ENCODE results near the gene GTPBP8. TPM values are rescaled to one million over a fixed set of nuclear protein-coding genes. Genes with fewer than 3 reads are reported as not detected.

GTPBP8 gene
- total RNA-seq, 1 donor from 2014 or later = 29.1 TPM

- no peak for TF ChIP-seq CTCF (IDR thresholded peaks at IDR 0.05; ENCODE audit: unreplicated experiment)
- peaks cover 6% of the 10 kb centered on the region for H3K9me3 Mint-ChIP-seq
- no peak for DNase-seq (ENCODE audit: low spot score in 2 of 2, unreplicated experiment in 2 of 2)
- H3K4me1 Mint-ChIP-seq = peaks cover 24% of the 10 kb centered on the region
- no peaks in the 10 kb centered on the region for H3K27me3 Mint-ChIP-seq (ENCODE audit: low read depth)
- no peak overlapping the region for H3K4me3 Mint-ChIP-seq
- H3K27ac Mint-ChIP-seq = no peak overlapping the region
- no peaks in the 10 kb centered on the region for H3K36me3 Mint-ChIP-seq
Observed at GRCh38 chr3:113021471-113021870, 30.7 kb downstream of the GTPBP8 start.

- DNase-seq (ENCODE audit: low spot score in 2 of 2, unreplicated experiment in 2 of 2) = no peak
- H3K4me1 Mint-ChIP-seq = no peaks in the 10 kb centered on the region
- H3K36me3 Mint-ChIP-seq = no peaks in the 10 kb centered on the region
- no peak for TF ChIP-seq CTCF (IDR thresholded peaks at IDR 0.05; ENCODE audit: unreplicated experiment)
- H3K9me3 Mint-ChIP-seq = no peaks in the 10 kb centered on the region
- H3K27ac Mint-ChIP-seq = no peak overlapping the region
- H3K4me3 Mint-ChIP-seq = no peak overlapping the region
- H3K27me3 Mint-ChIP-seq (ENCODE audit: low read depth) = no peaks in the 10 kb centered on the region
Observed at GRCh38 chr3:113034011-113034410, 43.2 kb downstream of the GTPBP8 start.

- no peaks in the 10 kb centered on the region for H3K4me1 Mint-ChIP-seq
- TF ChIP-seq CTCF (IDR thresholded peaks at IDR 0.05; ENCODE audit: unreplicated experiment) = peak; percentile 88
- DNase-seq (ENCODE audit: low spot score in 2 of 2, unreplicated experiment in 2 of 2) = no peak
- no peaks in the 10 kb centered on the region for H3K27me3 Mint-ChIP-seq (ENCODE audit: low read depth)
- no peaks in the 10 kb centered on the region for H3K36me3 Mint-ChIP-seq
- no peak overlapping the region for H3K4me3 Mint-ChIP-seq
- H3K9me3 Mint-ChIP-seq = no peaks in the 10 kb centered on the region
- H3K27ac Mint-ChIP-seq = no peak overlapping the region
Observed at GRCh38 chr3:113035387-113035982, 44.7 kb downstream of the GTPBP8 start.

- Mint-ChIP-seq H3K4me3 (no peak overlapping the region), H3K4me1 (no peaks in the 10 kb centered on the region)
- no peak for TF ChIP-seq CTCF (IDR thresholded peaks at IDR 0.05; ENCODE audit: unreplicated experiment)
Observed at GRCh38 chr3:113038328-113038727, 47.5 kb downstream of the GTPBP8 start.

GRCh38 chr3:113039546-113039945 lies 48.8 kb downstream of the GTPBP8 start:
- Mint-ChIP-seq H3K36me3 (no peaks in the 10 kb centered on the region), H3K9me3 (no peaks in the 10 kb centered on the region), H3K4me1 (no peaks in the 10 kb centered on the region), H3K27me3 (ENCODE audit: low read depth) (no peaks in the 10 kb centered on the region), H3K4me3 (no peak overlapping the region), H3K27ac (no peak overlapping the region)
- no peak for TF ChIP-seq CTCF (IDR thresholded peaks at IDR 0.05; ENCODE audit: unreplicated experiment)
- no peak for DNase-seq (ENCODE audit: low spot score in 2 of 2, unreplicated experiment in 2 of 2)

More at GRCh38 chr3:113038328-113038727, 47.5 kb downstream of the GTPBP8 start:
- DNase-seq (ENCODE audit: low spot score in 2 of 2, unreplicated experiment in 2 of 2) = no peak
- Mint-ChIP-seq H3K36me3 (no peaks in the 10 kb centered on the region), H3K27ac (no peak overlapping the region), H3K9me3 (no peaks in the 10 kb centered on the region), H3K27me3 (ENCODE audit: low read depth) (no peaks in the 10 kb centered on the region)

- no peaks in the 10 kb centered on the region for H3K27me3 Mint-ChIP-seq (ENCODE audit: low read depth)
- no peak overlapping the region for H3K4me3 Mint-ChIP-seq
- H3K36me3 Mint-ChIP-seq = peaks cover 1% of the 10 kb centered on the region
- H3K9me3 Mint-ChIP-seq = peaks cover 2% of the 10 kb centered on the region
- no peak overlapping the region for H3K27ac Mint-ChIP-seq
- no peaks in the 10 kb centered on the region for H3K4me1 Mint-ChIP-seq
- DNase-seq (ENCODE audit: low spot score in 2 of 2, unreplicated experiment in 2 of 2) = no peak
- no peak for TF ChIP-seq CTCF (IDR thresholded peaks at IDR 0.05; ENCODE audit: unreplicated experiment)
Observed at GRCh38 chr3:113040231-113040630, 49.4 kb downstream of the GTPBP8 start.
